Astrocyte (in vitro differentiated cells and primary cell): ENCODE measurements around the gene PPM1H. TPM values are rescaled to one million over a fixed set of nuclear protein-coding genes. Genes with fewer than 3 reads are reported as not detected.

Source experiments
- DNase-seq: peaks from one replicate; pipeline ENCODE4 v3.0.0-alpha.2; 2010; ENCODE audit warnings: low read depth
- FAIRE-seq: peaks from 2 replicates; lab custom pipeline; 2011; peaks lifted over from hg19 to GRCh38; lab: Jason Lieb, UNC
- H2AFZ ChIP-seq: 2 replicates; pipeline ENCODE4 v1.6.0; 2012; ENCODE audit warnings: low read depth, low read length, inconsistent platforms
- H3K27ac ChIP-seq: 2 replicates; pipeline ENCODE4 v1.5.1; 2011; ENCODE audit warnings: low read depth, low read length, inconsistent platforms
- H3K27me3 ChIP-seq: 2 replicates; pipeline ENCODE4 v1.6.0; 2011; ENCODE audit warnings: low read length, inconsistent platforms; ENCODE audit not compliant: insufficient read depth
- H3K36me3 ChIP-seq: 2 replicates; pipeline ENCODE4 v1.5.1; 2011; ENCODE audit warnings: low read length, inconsistent platforms; ENCODE audit not compliant: insufficient read depth
- H3K4me1 ChIP-seq: 2 replicates; pipeline ENCODE4 v1.5.1; 2011; ENCODE audit warnings: low read length, inconsistent platforms; ENCODE audit not compliant: insufficient read depth
- H3K4me2 ChIP-seq: 2 replicates; pipeline ENCODE4 v1.6.0; 2012; ENCODE audit warnings: low read length, inconsistent platforms
- H3K4me3 ChIP-seq: 2 replicates; pipeline ENCODE4 v1.5.1; 2011; ENCODE audit warnings: low read depth, mild to moderate bottlenecking, low read length, inconsistent platforms; ENCODE audit not compliant: insufficient read depth
- H3K79me2 ChIP-seq: 2 replicates; pipeline ENCODE4 v1.6.0; 2012; ENCODE audit warnings: mild to moderate bottlenecking, low read length, inconsistent platforms; ENCODE audit not compliant: insufficient read depth
- H3K9ac ChIP-seq: 2 replicates; pipeline ENCODE4 v1.6.0; 2012; ENCODE audit warnings: mild to moderate bottlenecking, low read length, inconsistent platforms
- H3K9me3 ChIP-seq: 2 replicates; pipeline ENCODE4 v1.5.1; 2012; ENCODE audit warnings: low read depth, mild to moderate bottlenecking, low read length, inconsistent platforms; ENCODE audit not compliant: insufficient read depth
- H4K20me1 ChIP-seq: 2 replicates; pipeline ENCODE4 v1.6.0; 2012; ENCODE audit warnings: low read length, inconsistent platforms; ENCODE audit not compliant: insufficient read depth
- H3K27ac Mint-ChIP-seq: one replicate; pipeline ENCODE4 v1.8.0; 2021; ENCODE audit warnings: mild to moderate bottlenecking, mixed read lengths; ENCODE audit not compliant: unreplicated experiment
- H3K27me3 Mint-ChIP-seq: one replicate; pipeline ENCODE4 v1.8.0; 2021; ENCODE audit warnings: low read depth, mixed read lengths; ENCODE audit not compliant: unreplicated experiment
- H3K36me3 Mint-ChIP-seq: one replicate; pipeline ENCODE4 v1.8.0; 2021; ENCODE audit warnings: low read depth, mixed read lengths; ENCODE audit not compliant: unreplicated experiment
- H3K4me1 Mint-ChIP-seq: one replicate; pipeline ENCODE4 v1.8.0; 2021; ENCODE audit warnings: low read depth, mixed read lengths; ENCODE audit not compliant: unreplicated experiment
- H3K4me3 Mint-ChIP-seq: one replicate; pipeline ENCODE4 v1.8.0; 2021; ENCODE audit warnings: mild to moderate bottlenecking, moderate library complexity, mixed read lengths; ENCODE audit not compliant: unreplicated experiment
- H3K9me3 Mint-ChIP-seq: one replicate; pipeline ENCODE4 v1.8.0; 2021; ENCODE audit warnings: mild to moderate bottlenecking, mixed read lengths; ENCODE audit not compliant: unreplicated experiment
- CTCF ChIP-seq: IDR thresholded peaks from 2 replicates; pipeline ENCODE4 v1.5.1; 2011; ENCODE audit warnings: low read depth, mild to moderate bottlenecking, inconsistent platforms, low read length, moderate library complexity; ENCODE audit not compliant: insufficient read depth
- EZH2 ChIP-seq: IDR thresholded peaks from 2 replicates; pipeline ENCODE4 v1.6.1; 2012; ENCODE audit warnings: mild to moderate bottlenecking, low read length, inconsistent platforms; ENCODE audit not compliant: insufficient read depth
- total RNA-seq: library from RNA; stranded (reverse); gene quantifications from 2 replicates; pipeline ENCODE4 v1.2.1, GENCODE V29; 2021

Gene PPM1H
- total RNA-seq, 1 donor from 2014 or later: 7.8 TPM

GRCh38 chr12:62683776-62684569, 251.0 kb downstream of the PPM1H start:
- H3K9ac ChIP-seq: no peak overlapping the region
- H3K9me3 ChIP-seq: no peaks in the 10 kb centered on the region
- H2AFZ ChIP-seq: peak overlapping the region; percentile 65
- no peak for FAIRE-seq
- H3K4me2 ChIP-seq: no peak overlapping the region
- no peaks in the 10 kb centered on the region for H3K4me1 ChIP-seq
- Mint-ChIP-seq H3K27ac (peak overlapping the region; percentile 36), H3K4me3 (no peak overlapping the region), H3K36me3 (no peaks in the 10 kb centered on the region), H3K27me3 (no peaks in the 10 kb centered on the region), H3K9me3 (peaks cover 3% of the 10 kb centered on the region), H3K4me1 (peaks cover 7% of the 10 kb centered on the region)
- no peaks in the 10 kb centered on the region for H3K36me3 ChIP-seq
- H3K4me3 ChIP-seq: no peak overlapping the region
- peak; percentile 82 for DNase-seq
- H4K20me1 ChIP-seq: no peaks in the 10 kb centered on the region
- no peaks in the 10 kb centered on the region for H3K27me3 ChIP-seq
- no peaks in the 10 kb centered on the region for H3K79me2 ChIP-seq
- TF ChIP-seq CTCF (no peak), EZH2 (no peak)
- H3K27ac ChIP-seq: no peak overlapping the region

- Mint-ChIP-seq H3K9me3 (peaks cover 9% of the 10 kb centered on the region), H3K4me1 (peaks cover 7% of the 10 kb centered on the region), H3K27me3 (no peaks in the 10 kb centered on the region), H3K36me3 (peaks cover 3% of the 10 kb centered on the region), H3K4me3 (no peak overlapping the region), H3K27ac (no peak overlapping the region)
- H3K79me2 ChIP-seq: no peaks in the 10 kb centered on the region
- H3K9me3 ChIP-seq: peaks cover 13% of the 10 kb centered on the region
- no peak overlapping the region for H3K9ac ChIP-seq
- no peaks in the 10 kb centered on the region for H4K20me1 ChIP-seq
- no peak overlapping the region for H3K4me3 ChIP-seq
- H3K27me3 ChIP-seq: no peaks in the 10 kb centered on the region
- no peaks in the 10 kb centered on the region for H3K4me1 ChIP-seq
- DNase-seq (no peak), FAIRE-seq (no peak)
- H2AFZ ChIP-seq: no peak overlapping the region
- no peak for TF ChIP-seq EZH2
- no peak for TF ChIP-seq CTCF
- H3K4me2 ChIP-seq: no peak overlapping the region
- no peaks in the 10 kb centered on the region for H3K36me3 ChIP-seq
- H3K27ac ChIP-seq: no peak overlapping the region
Measured at GRCh38 chr12:62681306-62681705, 253.6 kb downstream of the PPM1H start.

GRCh38 chr12:62679608-62680007, 255.3 kb downstream of the PPM1H start:
- H4K20me1 ChIP-seq: no peaks in the 10 kb centered on the region
- no peaks in the 10 kb centered on the region for H3K4me1 ChIP-seq
- TF ChIP-seq CTCF (no peak), EZH2 (no peak)
- H3K4me3 ChIP-seq: no peak overlapping the region
- peaks cover 7% of the 10 kb centered on the region for H3K4me1 Mint-ChIP-seq
- H3K9ac ChIP-seq: no peak overlapping the region
- no peaks in the 10 kb centered on the region for H3K79me2 ChIP-seq
- H3K36me3 ChIP-seq: no peaks in the 10 kb centered on the region
- H3K27ac Mint-ChIP-seq: no peak overlapping the region
- peaks cover 9% of the 10 kb centered on the region for H3K9me3 Mint-ChIP-seq
- no peak overlapping the region for H3K27ac ChIP-seq
- no peak overlapping the region for H3K4me3 Mint-ChIP-seq
- peaks cover 16% of the 10 kb centered on the region for H3K9me3 ChIP-seq
- H3K27me3 ChIP-seq: no peaks in the 10 kb centered on the region
- FAIRE-seq (no peak), DNase-seq (no peak)
- H3K36me3 Mint-ChIP-seq: peaks cover 4% of the 10 kb centered on the region
- H3K27me3 Mint-ChIP-seq: no peaks in the 10 kb centered on the region
- no peak overlapping the region for H3K4me2 ChIP-seq
- H2AFZ ChIP-seq: no peak overlapping the region
